Activated CD8-positive, alpha-beta memory T cell treated with anti-CD3 and anti-CD28 coated beads for 1 hour (primary cell): Measurements from ENCODE around the gene HNRNPUL2.

Experiments used
- DNase-seq, 2 donors: peaks; one replicate each; pipeline ENCODE4 v3.0.0-alpha.2; 2020; ENCODE audit warnings: low read depth in 1 of 2; ENCODE audit errors: extremely low read depth in 1 of 2

HNRNPUL2 gene

DNA sequence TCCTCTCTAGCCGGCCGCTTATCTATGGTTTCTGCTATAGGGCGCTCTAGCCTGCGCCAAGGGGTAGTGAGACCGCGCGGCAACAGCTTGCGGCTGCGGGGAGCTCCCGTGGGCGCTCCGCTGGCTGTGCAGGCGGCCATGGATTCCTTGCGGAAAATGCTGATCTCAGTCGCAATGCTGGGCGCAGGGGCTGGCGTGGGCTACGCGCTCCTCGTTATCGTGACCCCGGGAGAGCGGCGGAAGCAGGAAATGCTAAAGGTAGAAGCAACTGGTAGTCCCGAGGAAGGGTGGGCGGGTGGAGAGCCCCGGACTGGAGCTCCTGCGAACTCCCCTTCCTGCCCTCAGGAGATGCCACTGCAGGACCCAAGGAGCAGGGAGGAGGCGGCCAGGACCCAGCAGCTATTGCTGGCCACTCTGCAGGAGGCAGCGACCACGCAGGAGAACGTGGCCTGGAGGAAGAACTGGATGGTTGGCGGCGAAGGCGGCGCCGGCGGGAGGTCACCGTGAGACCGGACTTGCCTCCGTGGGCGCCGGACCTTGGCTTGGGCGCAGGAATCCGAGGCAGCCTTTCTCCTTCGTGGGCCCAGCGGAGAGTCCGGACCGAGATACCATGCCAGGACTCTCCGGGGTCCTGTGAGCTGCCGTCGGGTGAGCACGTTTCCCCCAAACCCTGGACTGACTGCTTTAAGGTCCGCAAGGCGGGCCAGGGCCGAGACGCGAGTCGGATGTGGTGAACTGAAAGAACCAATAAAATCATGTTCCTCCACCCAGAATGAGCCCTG, 55.5 kb downstream of the HNRNPUL2 start, which contains the start of the genes LBHD1 and UQCC3:
Gene LBHD1 (minus strand): TSS at position 660 of the 782 bp plus-strand sequence. CDS start 2,236 bp downstream, outside the sequence.
Gene UQCC3 (plus strand): TSS at position 66 of the 782 bp plus-strand sequence. CDS start 73 bp downstream, at position 139.
- DNase-seq, result peak in 1 of 2 donors; percentile 49

- no peak for DNase-seq
These were observed 56.0 kb downstream of the HNRNPUL2 start for GRCh38 chr11:62671236-62671607.

- no peak for DNase-seq
These were observed 57.7 kb downstream of the HNRNPUL2 start for GRCh38 chr11:62669420-62670161.

DNA sequence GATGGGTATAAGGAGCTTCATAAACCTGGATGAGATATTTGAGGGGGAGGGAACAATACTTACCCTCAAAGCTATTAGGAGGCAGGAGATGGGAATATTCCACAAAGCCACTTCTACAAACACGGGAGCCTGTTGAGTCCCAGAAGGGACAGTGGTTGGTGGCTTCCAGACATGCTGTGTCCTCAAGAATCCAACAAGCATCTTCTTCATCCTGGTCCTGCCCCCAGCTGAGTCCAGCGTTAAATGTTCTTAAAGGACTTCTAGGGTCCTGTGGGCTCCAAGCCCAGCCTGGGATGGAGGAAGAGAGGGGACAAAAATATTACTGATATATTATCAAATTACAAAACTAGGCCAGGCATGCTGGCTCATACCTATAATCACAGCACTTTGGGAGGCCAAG, 59.8 kb downstream of the HNRNPUL2 start:
- no peak for DNase-seq

DNA sequence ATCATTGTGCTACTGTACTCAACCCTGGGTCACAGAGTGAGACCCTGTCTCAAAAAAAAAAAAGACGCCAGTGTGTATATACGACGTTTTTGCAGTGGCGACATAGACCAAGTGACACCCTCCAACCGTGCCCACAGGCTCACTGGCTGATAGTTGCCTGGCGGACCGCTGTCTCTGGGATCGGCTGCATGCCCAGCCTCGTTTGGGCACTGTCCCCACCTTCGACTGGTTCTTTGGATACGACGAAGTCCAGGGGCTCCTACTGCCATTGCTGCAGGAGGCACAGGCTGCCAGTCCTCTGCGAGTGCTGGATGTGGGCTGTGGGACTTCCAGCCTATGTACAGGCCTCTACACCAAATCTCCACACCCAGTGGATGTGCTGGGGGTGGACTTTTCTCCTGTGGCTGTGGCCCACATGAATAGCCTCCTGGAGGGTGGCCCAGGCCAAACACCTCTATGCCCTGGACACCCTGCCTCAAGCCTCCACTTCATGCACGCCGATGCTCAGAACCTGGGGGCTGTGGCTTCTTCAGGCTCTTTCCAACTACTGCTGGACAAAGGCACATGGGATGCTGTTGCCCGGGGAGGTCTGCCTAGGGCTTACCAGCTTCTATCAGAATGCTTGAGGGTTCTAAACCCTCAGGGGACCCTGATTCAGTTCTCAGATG, 60.9 kb downstream of the HNRNPUL2 start:
- no peak for DNase-seq

DNA sequence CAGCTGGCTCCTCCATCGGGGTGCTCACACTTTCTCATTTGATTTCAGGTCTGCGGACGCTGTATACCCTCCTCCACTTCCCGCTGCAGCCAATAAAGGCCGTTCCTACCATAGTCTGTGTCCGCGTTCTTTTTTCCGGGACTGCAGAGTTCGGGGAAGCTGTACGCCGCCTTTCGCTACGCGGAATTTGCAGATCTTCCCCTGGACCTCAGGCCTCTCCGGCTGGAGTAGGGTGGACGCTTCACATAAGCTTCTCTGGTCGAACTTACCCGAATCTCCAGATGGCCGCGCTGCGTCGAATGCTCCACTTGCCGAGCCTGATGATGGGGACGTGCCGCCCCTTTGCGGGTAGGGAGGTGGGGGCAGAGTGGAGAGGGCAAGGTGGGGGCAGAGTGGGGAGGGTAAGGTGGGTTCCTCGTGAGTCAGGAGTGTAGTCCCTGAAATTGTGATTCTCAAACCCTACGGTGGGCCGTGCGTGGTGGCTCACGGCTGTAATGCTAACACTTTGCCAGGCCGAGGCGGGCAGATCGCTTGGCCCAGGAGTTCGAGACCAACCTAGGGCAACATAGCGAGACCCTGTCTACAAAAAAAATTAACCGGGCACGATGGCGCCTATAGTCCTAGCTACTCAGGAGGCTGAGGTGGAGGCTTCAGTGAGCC, 61.5 kb downstream of the HNRNPUL2 start:
- peak in 1 of 2 donors; percentile 47 for DNase-seq

DNA sequence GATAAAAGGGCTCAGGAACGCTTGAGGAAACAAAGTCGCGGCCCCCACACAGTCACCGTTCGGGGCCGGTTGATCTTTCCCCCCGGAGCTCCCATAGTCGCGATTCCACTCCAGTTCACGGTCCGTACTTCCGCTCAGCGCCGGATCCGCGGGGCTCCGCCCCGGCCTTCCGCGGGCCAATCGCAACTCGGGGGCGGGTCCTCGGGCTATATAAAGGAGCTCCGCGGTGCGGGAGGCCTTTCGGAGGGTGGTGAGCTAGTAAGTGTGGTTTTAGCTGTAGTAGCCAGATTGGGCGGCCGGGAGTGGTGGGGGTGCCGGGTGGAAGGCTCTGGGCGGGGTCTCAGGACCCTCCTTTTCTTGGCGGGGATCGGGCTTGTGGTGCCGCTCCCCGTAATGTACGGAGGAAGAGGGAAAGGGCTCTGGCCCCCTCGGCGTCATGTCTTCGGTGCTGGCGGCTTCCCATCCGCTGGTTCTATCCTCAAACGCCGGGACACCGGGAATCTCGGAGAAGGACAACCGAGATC, 62.1 kb downstream of the HNRNPUL2 start, which contains the start of the genes C11orf98 and CSKMT:
Gene C11orf98 (minus strand): TSS at position 136 of the 524 bp plus-strand sequence. CDS start 41 bp downstream, at position 95.
Gene CSKMT (plus strand): TSS at position 238 of the 524 bp plus-strand sequence. CDS start 568 bp downstream, outside the sequence.
- DNase-seq, result peak; percentile 90 to 91

DNA sequence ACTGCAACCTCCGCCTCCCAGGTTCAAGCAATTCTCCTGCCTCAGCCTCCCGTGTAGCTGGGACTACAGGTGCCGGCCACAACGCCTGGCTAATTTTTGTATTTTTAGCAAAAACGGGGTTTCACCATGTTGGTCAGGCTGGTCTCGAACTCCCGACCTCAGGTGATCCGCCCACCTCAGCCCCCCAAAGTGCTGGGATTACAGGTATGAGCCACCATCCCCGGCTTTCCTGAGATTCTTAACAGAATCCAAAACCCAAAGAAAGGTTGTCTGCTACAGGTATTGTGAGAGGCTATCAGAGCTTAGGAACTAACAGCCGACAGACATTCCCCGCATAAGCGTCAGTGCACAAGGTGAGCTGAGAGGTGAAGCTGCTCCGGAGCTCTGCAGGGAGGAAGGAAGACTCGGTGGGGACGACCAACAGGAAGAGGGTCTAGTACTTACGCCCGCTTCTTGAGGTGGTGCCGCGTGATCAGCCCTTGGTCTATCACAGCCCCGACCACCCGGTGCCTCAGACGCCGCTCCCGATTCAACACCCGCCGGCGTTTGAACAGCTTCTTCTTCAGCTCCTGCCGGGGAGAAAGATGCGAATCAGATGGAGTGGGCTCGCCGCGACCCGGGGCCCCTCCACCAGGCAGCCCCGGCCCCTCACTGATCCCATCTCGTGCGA, 62.7 kb downstream of the HNRNPUL2 start:
- no peak for DNase-seq
